HUES6 (cell line): Measurements from ENCODE around the gene CYFIP2.

ENCODE experiments used
- H3K27ac ChIP-seq: 2 replicates; pipeline ENCODE4 v1.7.0; 2013; ENCODE audit warnings: low read depth, mild to moderate bottlenecking, low read length, inconsistent platforms
- H3K27me3 ChIP-seq: 2 replicates; pipeline ENCODE4 v1.6.1; 2013; ENCODE audit warnings: low read length; ENCODE audit not compliant: control insufficient read depth, insufficient read depth
- H3K36me3 ChIP-seq: 2 replicates; pipeline ENCODE4 v1.6.1; 2013; ENCODE audit warnings: low read length; ENCODE audit not compliant: control insufficient read depth, insufficient read depth
- H3K4me1 ChIP-seq: 2 replicates; pipeline ENCODE4 v1.6.1; 2013; ENCODE audit warnings: low read length; ENCODE audit not compliant: control insufficient read depth, insufficient read depth
- H3K4me3 ChIP-seq: 2 replicates; pipeline ENCODE4 v1.5.1; 2013; ENCODE audit warnings: low read depth, low read length
- H3K9ac ChIP-seq: one replicate; pipeline ENCODE4 v1.6.1; 2013; ENCODE audit warnings: mild to moderate bottlenecking, low read length
- H3K9me3 ChIP-seq: 2 replicates; pipeline ENCODE4 v1.6.1; 2013; ENCODE audit warnings: low read depth, low read length; ENCODE audit not compliant: control insufficient read depth, insufficient read depth

Gene CYFIP2

DNA sequence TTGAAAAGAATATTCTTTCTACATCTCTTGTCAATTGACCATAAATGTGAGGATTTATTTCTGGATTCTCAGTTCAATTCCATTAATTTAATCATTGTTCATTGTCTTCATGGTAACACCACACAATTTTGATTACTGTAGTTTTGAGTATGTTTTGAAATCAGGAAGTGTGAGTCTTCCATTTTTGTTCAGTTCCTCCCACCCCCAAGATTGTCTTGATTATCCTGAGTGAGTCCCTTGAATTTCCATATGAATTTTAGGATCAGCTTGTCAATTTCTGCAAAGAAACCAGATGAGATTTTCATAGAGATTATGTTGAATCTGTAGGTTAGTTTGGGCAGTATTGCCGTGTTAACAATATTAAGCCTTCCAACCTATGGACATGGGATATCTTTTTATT is 9.5 kb downstream of the CYFIP2 start:
- H3K9ac ChIP-seq: no peak overlapping the region
- H3K27ac ChIP-seq: no peak overlapping the region
- no peaks in the 10 kb centered on the region for H3K9me3 ChIP-seq
- 0 out of 2 replicates have a peak, but pooled peaks cover 4% of the 10 kb centered on the region for H3K4me1 ChIP-seq
- no peak overlapping the region for H3K4me3 ChIP-seq
- no peaks in the 10 kb centered on the region for H3K36me3 ChIP-seq
- no peaks in the 10 kb centered on the region for H3K27me3 ChIP-seq

DNA sequence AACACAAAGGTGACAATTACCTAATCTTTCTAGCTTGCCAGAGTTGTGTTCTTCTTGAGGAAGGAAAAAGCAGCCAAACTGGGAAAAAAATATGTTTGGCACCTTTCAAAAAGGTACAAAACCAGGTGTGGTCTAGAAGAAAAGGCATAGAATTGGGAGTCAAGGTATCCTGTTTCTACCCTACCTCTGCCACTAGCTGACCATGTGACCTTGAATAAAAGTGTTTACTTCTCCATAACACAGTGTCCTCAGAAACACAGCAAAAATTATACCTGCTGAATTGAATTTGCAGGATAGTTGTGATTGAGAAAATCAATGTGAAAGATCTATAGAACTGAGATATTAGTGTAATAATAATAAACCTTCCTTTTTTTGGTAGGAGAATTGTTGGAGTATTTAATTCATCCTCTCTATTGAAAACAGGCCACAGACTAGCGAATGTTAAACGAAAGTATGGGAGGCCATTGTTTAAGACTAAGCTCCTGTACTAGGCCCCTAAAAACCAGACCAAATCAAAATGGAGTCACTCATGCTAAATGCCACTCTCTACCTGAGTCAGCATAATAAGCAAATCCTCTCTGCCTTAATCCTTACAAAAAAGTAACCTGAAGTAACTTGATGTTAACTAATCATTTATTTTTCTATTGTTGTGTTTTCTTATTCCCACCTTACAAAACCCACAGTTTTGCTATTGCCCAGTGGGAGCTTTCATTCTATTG is 12.6 kb downstream of the CYFIP2 start:
- Histone ChIP-seq H3K9ac (no peak overlapping the region), H3K36me3 (no peaks in the 10 kb centered on the region), H3K4me1 (no peaks in the 10 kb centered on the region), H3K27ac (no peak overlapping the region), H3K27me3 (no peaks in the 10 kb centered on the region), H3K9me3 (no peaks in the 10 kb centered on the region), H3K4me3 (no peak overlapping the region)

DNA sequence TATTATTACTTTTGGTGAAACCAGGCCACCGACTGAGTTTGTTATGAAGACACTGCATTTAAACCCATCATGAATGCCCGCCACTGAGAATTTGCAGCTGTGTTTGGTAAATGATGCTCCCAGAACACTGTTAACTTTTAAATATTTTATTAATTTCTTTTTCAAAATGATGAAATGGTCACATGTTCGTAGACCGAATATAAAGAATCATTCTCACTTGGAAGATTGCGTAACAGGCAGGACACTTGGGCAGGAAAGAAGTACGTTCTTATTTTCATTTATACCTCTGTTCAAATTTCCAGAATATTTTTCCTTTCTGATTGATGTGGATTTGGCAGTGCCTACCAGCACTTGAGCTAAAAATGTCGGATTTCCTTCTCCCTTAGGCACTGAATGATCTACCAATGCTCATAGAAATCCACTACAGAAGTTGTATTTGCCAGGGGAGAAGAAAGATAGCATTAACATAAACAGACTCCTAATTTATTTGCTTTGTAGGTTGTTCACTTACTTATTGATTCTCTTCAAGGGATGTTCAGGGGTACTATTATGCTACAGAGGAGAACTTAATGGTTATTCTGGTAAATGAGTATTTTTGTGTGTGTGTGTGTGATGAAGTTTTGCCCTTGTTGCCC is 13.8 kb downstream of the CYFIP2 start:
- H3K9me3 ChIP-seq: no peaks in the 10 kb centered on the region
- no peak overlapping the region for H3K9ac ChIP-seq
- no peaks in the 10 kb centered on the region for H3K4me1 ChIP-seq
- no peaks in the 10 kb centered on the region for H3K36me3 ChIP-seq
- H3K27me3 ChIP-seq: no peaks in the 10 kb centered on the region
- no peak overlapping the region for H3K27ac ChIP-seq
- H3K4me3 ChIP-seq: no peak overlapping the region

DNA sequence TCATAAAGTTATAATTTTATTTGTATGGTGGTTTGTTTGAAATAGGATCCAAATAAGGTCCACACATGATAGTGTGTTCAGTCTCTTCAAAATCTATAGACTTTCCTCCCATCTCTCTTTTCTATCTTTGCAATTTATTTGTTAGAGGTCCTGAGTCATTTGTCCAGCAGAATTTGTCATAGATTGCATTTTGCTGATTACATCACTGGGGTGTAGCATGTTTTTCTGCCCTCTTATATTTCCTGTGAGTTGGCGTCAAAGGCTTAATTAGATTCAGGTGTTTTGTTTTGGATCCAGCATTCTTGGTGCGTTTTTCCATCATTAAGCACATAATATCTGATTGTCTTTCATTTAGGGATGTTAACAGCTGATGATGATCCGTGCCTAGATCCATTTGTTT is 15.0 kb downstream of the CYFIP2 start:
- Histone ChIP-seq H3K27me3 (no peaks in the 10 kb centered on the region), H3K4me3 (no peak overlapping the region), H3K9ac (no peak overlapping the region), H3K27ac (no peak overlapping the region), H3K36me3 (no peaks in the 10 kb centered on the region), H3K9me3 (no peaks in the 10 kb centered on the region), H3K4me1 (no peaks in the 10 kb centered on the region; the same call in 1 of the 2 replicates)

DNA sequence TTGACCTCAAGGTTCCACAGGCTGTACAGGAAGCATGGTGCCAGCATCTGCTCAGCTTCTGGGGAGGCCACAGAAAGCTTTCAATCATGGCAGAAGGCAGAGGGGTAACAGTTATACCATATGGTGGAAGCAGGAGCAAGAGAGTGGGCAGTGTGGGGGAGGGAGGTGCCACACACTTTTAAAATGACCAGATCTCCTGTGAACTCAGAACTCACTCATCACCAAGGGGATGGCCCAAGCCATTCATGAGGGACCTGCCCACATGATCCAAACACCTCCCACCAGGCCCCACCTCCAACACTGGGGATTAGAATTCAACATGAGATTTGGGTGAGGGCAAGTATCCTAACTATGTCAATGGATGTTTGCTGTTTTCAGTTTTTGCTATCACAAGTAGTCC is 16.2 kb downstream of the CYFIP2 start:
- H3K4me1 ChIP-seq: peaks cover 3% of the 10 kb centered on the region; the same call in 1 of the 2 replicates
- H3K9ac ChIP-seq: no peak overlapping the region
- H3K4me3 ChIP-seq: no peak overlapping the region
- peaks cover 6% of the 10 kb centered on the region for H3K36me3 ChIP-seq
- H3K27ac ChIP-seq: no peak overlapping the region
- no peaks in the 10 kb centered on the region for H3K9me3 ChIP-seq
- H3K27me3 ChIP-seq: no peaks in the 10 kb centered on the region

DNA sequence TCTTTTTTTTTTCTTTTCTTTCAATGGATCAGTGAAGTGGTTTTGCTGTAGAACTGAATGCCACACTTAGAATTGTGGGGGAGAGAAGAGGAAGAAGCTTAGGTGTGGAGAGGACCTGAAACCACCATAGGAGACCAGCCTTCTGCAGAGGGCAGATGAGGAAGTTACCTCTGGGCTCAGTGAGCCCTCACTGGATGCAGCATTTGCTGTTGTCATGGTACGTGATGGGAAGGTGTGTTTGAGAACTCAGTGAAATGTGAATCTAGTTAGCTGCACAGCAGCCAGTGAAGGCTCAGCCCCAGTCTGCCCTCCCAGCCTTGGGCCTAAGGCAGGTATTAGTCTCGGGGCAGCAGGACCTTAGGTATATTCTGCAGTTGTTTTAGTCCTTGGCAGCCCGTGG is 17.5 kb downstream of the CYFIP2 start:
- H3K27ac ChIP-seq: no peak overlapping the region
- H3K36me3 ChIP-seq: peaks cover 15% of the 10 kb centered on the region
- no peaks in the 10 kb centered on the region for H3K27me3 ChIP-seq
- H3K4me3 ChIP-seq: no peak overlapping the region
- no peaks in the 10 kb centered on the region for H3K9me3 ChIP-seq
- peaks cover 3% of the 10 kb centered on the region; the same call in 1 of the 2 replicates for H3K4me1 ChIP-seq
- no peak overlapping the region for H3K9ac ChIP-seq

DNA sequence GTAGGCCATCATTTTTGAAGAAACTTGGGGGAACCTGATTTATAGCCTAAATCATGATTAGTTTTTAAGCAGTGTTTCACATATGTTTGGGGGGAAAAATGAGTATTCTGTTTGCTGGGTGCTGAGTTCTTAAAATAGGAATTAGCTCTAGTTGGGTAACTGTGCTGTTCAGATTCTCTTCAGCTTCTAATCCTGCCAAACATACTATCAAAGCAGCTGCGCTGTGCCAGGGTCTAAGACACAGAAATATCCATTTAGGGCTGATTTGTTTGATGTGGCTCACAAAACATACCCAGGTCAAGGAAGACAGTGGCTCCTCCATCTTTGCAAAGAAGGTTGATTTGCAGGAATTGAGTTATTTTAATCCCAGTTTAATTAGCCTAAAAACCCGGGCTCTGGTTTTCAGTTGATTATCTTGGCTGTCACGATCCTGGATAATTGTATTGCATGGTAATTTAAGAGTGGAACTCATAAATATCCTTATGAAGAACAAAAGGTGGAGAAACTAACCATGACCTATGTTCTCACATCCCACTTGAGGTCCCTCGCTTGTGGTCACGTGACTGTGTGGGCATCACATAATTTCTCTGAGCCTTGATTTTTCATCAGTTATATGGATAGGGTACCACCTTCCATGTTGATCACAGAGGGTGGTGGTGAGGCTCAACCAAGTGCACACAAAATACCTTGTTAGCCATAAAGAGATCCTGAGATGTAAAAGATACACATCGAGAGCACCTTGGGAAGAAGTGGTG is 18.7 kb downstream of the CYFIP2 start:
- H3K9me3 ChIP-seq: no peaks in the 10 kb centered on the region
- peaks cover 3% of the 10 kb centered on the region; the same call in 1 of the 2 replicates for H3K4me1 ChIP-seq
- H3K27me3 ChIP-seq: no peaks in the 10 kb centered on the region
- H3K9ac ChIP-seq: no peak overlapping the region
- no peak overlapping the region for H3K4me3 ChIP-seq
- H3K27ac ChIP-seq: no peak overlapping the region
- H3K36me3 ChIP-seq: peaks cover 20% of the 10 kb centered on the region

DNA sequence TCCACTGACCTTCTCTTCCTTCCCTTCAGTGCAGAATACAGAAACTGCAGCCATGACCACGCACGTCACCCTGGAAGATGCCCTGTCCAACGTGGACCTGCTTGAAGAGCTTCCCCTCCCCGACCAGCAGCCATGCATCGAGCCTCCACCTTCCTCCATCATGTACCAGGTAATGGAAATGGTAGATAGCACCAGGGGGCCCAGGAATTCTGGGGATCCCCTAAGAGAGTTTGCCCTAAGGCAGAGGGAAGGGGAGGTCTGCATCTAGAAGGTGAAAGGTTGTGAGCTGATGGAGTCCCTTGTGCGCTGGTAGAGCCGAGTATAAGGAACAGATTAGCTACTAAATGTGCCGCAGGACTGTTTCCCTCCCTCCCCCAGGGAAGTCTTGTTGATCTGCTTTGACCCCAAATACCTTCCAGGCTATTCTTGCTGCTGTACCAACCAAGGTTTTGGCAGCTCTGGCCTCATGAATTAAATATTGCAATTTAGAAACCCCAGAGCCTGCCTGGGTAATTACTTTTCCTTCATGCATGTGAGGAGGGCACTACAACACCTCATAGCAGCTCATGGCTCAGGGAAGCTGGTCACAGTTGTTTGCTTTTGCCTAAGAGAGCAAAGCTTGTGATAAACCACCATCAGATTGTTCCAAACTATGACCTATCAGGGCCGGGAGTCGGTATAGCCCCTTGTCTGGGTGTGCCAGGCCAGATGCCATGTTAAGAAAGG is 19.6 kb downstream of the CYFIP2 start:
- peaks cover 23% of the 10 kb centered on the region for H3K36me3 ChIP-seq
- no peak overlapping the region for H3K4me3 ChIP-seq
- H3K27me3 ChIP-seq: no peaks in the 10 kb centered on the region
- H3K4me1 ChIP-seq: peaks cover 3% of the 10 kb centered on the region; the same call in 1 of the 2 replicates
- H3K27ac ChIP-seq: no peak overlapping the region
- H3K9me3 ChIP-seq: no peaks in the 10 kb centered on the region
- H3K9ac ChIP-seq: no peak overlapping the region

DNA sequence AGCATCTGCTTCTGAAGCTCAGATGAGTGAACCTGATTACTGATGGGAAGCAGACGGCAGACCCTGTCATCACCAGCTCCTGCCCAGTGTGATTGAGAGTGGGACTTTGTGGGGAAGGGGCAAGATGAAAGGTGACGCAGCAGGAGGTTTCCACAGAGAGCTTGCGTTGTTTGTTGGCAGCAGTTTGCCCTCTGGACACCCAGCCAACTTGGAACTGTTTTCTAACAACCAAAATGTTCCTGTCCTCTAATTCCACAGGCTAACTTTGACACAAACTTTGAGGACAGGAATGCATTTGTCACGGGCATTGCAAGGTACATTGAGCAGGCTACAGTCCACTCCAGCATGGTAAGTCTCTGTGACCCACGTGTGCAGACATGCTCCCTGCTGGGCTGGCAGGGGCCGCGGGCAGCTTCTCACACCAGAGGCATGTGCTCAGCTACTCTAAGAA is 20.9 kb downstream of the CYFIP2 start:
- Histone ChIP-seq H3K27ac (no peak overlapping the region), H3K9ac (no peak overlapping the region), H3K4me3 (no peak overlapping the region), H3K9me3 (no peaks in the 10 kb centered on the region), H3K36me3 (peaks cover 26% of the 10 kb centered on the region), H3K4me1 (peaks cover 3% of the 10 kb centered on the region; the same call in 1 of the 2 replicates), H3K27me3 (no peaks in the 10 kb centered on the region)

DNA sequence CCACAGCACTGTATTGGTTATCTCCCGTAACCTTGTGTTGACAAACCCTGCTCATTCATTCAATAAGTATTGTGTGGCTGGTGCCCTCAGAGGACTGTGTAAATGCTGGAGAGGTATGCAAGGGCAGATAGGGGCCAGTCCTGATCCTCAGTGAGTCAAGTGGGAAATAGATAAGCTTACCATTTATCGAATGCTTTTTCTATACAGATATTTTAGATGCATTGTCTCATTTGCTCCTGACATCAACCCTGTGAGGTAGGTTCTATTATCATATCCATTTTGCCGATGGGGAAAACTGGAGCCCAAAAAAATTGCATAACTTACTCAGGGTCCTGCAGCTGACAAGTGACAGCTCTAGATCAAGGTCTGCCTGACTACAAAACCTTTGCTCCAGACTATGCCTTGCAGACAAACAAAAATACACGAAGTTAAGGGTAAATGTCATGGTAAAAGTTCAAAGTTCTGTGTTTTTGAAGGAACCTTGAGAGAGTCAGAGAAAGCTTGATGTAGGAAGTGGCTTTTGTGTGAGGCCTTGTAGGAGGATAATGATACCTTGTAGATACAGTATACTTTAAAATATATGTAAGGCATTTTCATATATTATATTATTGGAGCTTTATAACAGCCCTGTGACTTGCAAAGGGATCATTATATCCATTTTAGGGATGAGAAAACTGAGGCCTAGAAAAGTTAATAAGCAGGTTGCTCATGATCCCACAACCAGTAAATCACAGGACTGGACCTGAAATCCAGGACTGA is 22.7 kb downstream of the CYFIP2 start:
- Histone ChIP-seq H3K4me1 (peaks cover 3% of the 10 kb centered on the region; the same call in 1 of the 2 replicates), H3K27ac (no peak overlapping the region), H3K9me3 (no peaks in the 10 kb centered on the region), H3K36me3 (peaks cover 26% of the 10 kb centered on the region), H3K27me3 (no peaks in the 10 kb centered on the region), H3K4me3 (no peak overlapping the region), H3K9ac (no peak overlapping the region)
